Smooth muscle cell (in vitro differentiated cells): ENCODE results near the gene ASB1. TPM values are rescaled to one million over a fixed set of nuclear protein-coding genes. Genes with fewer than 3 reads are reported as not detected.

Source experiments
- DNase-seq: peaks from one replicate; lab custom pipeline; 2025; ENCODE audit not compliant: unreplicated experiment; lab: John Stamatoyannopoulos, UW
- H2AFZ ChIP-seq: fragments of 200-600 bp; sonication (generic); 2 replicates; pipeline ENCODE4 v1.6.0; 2016; ENCODE audit warnings: antibody characterized with exemption, low read depth, mild to moderate bottlenecking
- H3F3A ChIP-seq: fragments of 200-600 bp; sonication (generic); 2 replicates; pipeline ENCODE4 v1.6.0; 2017; ENCODE audit warnings: antibody characterized with exemption, low read depth
- H3K27ac ChIP-seq: fragments of 200-600 bp; sonication (generic); 2 replicates; pipeline ENCODE4 v1.5.1; 2016; ENCODE audit warnings: low read depth, mild to moderate bottlenecking
- H3K27me3 ChIP-seq: fragments of 200-600 bp; sonication (generic); 2 replicates; pipeline ENCODE4 v1.6.1; 2016; ENCODE audit warnings: low read depth, mild to moderate bottlenecking
- H3K36me3 ChIP-seq: fragments of 200-600 bp; sonication (generic); 2 replicates; pipeline ENCODE4 v1.5.1; 2016; ENCODE audit warnings: low read depth
- H3K4me1 ChIP-seq: fragments of 200-600 bp; sonication (generic); 2 replicates; pipeline ENCODE4 v1.5.1; 2016; ENCODE audit warnings: low read depth
- H3K4me2 ChIP-seq: fragments of 200-600 bp; sonication (generic); 2 replicates; pipeline ENCODE4 v1.6.0; 2016; ENCODE audit warnings: mild to moderate bottlenecking
- H3K4me3 ChIP-seq: fragments of 200-600 bp; sonication (generic); 2 replicates; pipeline ENCODE4 v1.5.1; 2016; ENCODE audit warnings: mild to moderate bottlenecking
- H3K79me2 ChIP-seq: fragments of 200-600 bp; sonication (generic); 2 replicates; pipeline ENCODE4 v1.6.0; 2016; ENCODE audit warnings: low read depth, mild to moderate bottlenecking
- H3K9ac ChIP-seq: fragments of 200-600 bp; sonication (generic); 2 replicates; pipeline ENCODE4 v1.6.0; 2016; ENCODE audit warnings: low read depth
- H3K9me3 ChIP-seq: fragments of 200-600 bp; sonication (generic); replicated peaks from 2 replicates; pipeline ENCODE4 v1.5.1; 2016; ENCODE audit warnings: low read depth
- H4K20me1 ChIP-seq: fragments of 200-600 bp; sonication (generic); 2 replicates; pipeline ENCODE4 v1.6.0; 2016; ENCODE audit warnings: low read depth
- CTCF ChIP-seq: fragments of 200-600 bp; sonication (generic); IDR thresholded peaks from 2 replicates; pipeline ENCODE4 v1.5.1; 2017; ENCODE audit warnings: borderline replicate concordance, mild to moderate bottlenecking, antibody characterized with exemption; ENCODE audit not compliant: insufficient read depth, poor library complexity, severe bottlenecking
- WGBS: methylation state at CpG from one replicate; pipeline ENCODE4 v1.1.7; 2016; ENCODE audit warnings: low lambda C conversion rate; 5-methylcytosine and 5-hydroxymethylcytosine counted together
- polyA plus RNA-seq: library from polyadenylated mRNA; unstranded; fragments of >200 nt; fragmentation: Nextera tagmentation; extraction: Ambion mirVana; gene quantifications from 2 replicates; pipeline ENCODE4 v1.2.1, GENCODE V29; 2016
- total RNA-seq: library from RNA; depleted of rRNA; stranded (reverse); fragments of >200 nt; gene quantifications from 2 replicates; pipeline ENCODE4 v1.2.3, GENCODE V29; 2014

ASB1 gene
- total and polyA plus RNA-seq, 2 experiments from 2014 or later, result 24.8 to 27.3 TPM

- Histone ChIP-seq H2AFZ (no peak overlapping the region), H3K4me2 (no peak overlapping the region), H3K79me2 (peaks cover 89% of the 10 kb centered on the region), H3K27me3 (no peaks in the 10 kb centered on the region), H3K9me3 (no peaks in the 10 kb centered on the region), H3K4me1 (no peaks in the 10 kb centered on the region), H3K27ac (peak overlapping the region; percentile 22), H3K9ac (no peak overlapping the region), H3K36me3 (peaks cover 9% of the 10 kb centered on the region), H3K4me3 (no peak overlapping the region), H3F3A (no peaks in the 10 kb centered on the region), H4K20me1 (peaks cover 83% of the 10 kb centered on the region)
- WGBS, result 88% methylated on average over 2 of the region's 2 CpGs
- no peak for TF ChIP-seq CTCF
- DNase-seq, result no peak
These were observed 13.2 kb downstream of the ASB1 start for GRCh38 chr2:238439917-238440316.

GRCh38 chr2:238440331-238440730 lies 13.6 kb downstream of the ASB1 start:
- Histone ChIP-seq H3K4me2 (no peak overlapping the region), H3F3A (no peaks in the 10 kb centered on the region), H3K27me3 (no peaks in the 10 kb centered on the region), H3K27ac (no peak overlapping the region), H3K9me3 (no peaks in the 10 kb centered on the region), H3K4me1 (no peaks in the 10 kb centered on the region), H3K79me2 (peaks cover 88% of the 10 kb centered on the region), H2AFZ (no peak overlapping the region), H3K4me3 (no peak overlapping the region), H3K9ac (no peak overlapping the region), H3K36me3 (peaks cover 9% of the 10 kb centered on the region), H4K20me1 (peaks cover 85% of the 10 kb centered on the region)
- no peak for TF ChIP-seq CTCF
- 76% methylated on average over 4 of the region's 4 CpGs for WGBS
- no peak for DNase-seq

- H3K27ac ChIP-seq, result no peak overlapping the region
These were observed 14.0 kb downstream of the ASB1 start for GRCh38 chr2:238440767-238441166.

More at GRCh38 chr2:238440767-238441166, 14.0 kb downstream of the ASB1 start:
- 96% methylated on average over 11 of the region's 11 CpGs for WGBS
- peaks cover 85% of the 10 kb centered on the region for H4K20me1 ChIP-seq
- H3K4me3 ChIP-seq, result no peak overlapping the region
- H2AFZ ChIP-seq, result no peak overlapping the region
- H3K9ac ChIP-seq, result no peak overlapping the region
- no peak for DNase-seq
- H3K79me2 ChIP-seq, result peaks cover 84% of the 10 kb centered on the region
- no peaks in the 10 kb centered on the region for H3F3A ChIP-seq
- TF ChIP-seq CTCF, result no peak
- no peaks in the 10 kb centered on the region for H3K27me3 ChIP-seq
- no peaks in the 10 kb centered on the region for H3K4me1 ChIP-seq
- peaks cover 12% of the 10 kb centered on the region for H3K36me3 ChIP-seq
- H3K9me3 ChIP-seq, result no peaks in the 10 kb centered on the region
- H3K4me2 ChIP-seq, result no peak overlapping the region
